Measurements from ENCODE around the gene ABHD12B. TPM values are rescaled to one million over a fixed set of nuclear protein-coding genes. Genes with fewer than 3 reads are reported as not detected.

The ABHD12B gene
- total and polyA plus RNA-seq, 2 donors from 2014 or later = 0.88 TPM; not detected in 1

DNA sequence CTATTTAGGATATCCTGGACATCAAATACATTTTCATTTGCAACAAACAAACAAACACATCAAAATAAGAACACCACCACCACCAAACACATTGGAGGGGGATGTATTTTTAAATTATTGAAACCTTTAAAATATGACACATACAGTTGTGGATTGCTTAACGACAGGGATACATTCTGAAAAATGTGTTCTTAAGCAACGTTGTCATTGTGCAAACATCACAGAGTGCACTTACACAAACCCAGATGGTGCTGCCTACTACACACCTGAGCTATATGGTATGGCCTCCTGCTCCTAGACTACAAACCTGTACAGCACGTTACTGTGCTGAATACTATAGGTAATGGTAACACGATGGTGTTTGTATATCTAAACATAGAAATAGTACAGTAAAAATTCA is 53.0 kb downstream of the ABHD12B start:
- FAIRE-seq = no peak
- Histone ChIP-seq H3K9ac (ENCODE audit: low read length in 3 of 3) (no peak overlapping the region), H3K27ac (ENCODE audit: low read depth in 2 of 2, low read length in 2 of 2) (no peak overlapping the region), H3K36me3 (ENCODE audit: control insufficient read depth in 2 of 3, insufficient read depth in 3 of 3, low read length in 3 of 3) (peaks cover 0 to 2% (median 0%) of the 10 kb centered on the region in 3 donors), H3K27me3 (ENCODE audit: control insufficient read depth, insufficient read depth, low read length) (no peaks in the 10 kb centered on the region), H3K4me3 (ENCODE audit: low read length in 3 of 3) (no peak overlapping the region), H3K9me3 (ENCODE audit: control insufficient read depth in 2 of 3, insufficient read depth in 1 of 3, low read length in 3 of 3) (no peaks in the 10 kb centered on the region), H3K4me1 (ENCODE audit: control insufficient read depth in 2 of 3, insufficient read depth in 2 of 3, low read depth in 1 of 3, low read length in 3 of 3) (no peaks in the 10 kb centered on the region)
- intact Hi-C loops (cut with DNase I) = no loop called here
- TF ChIP-seq, protein P1, sequence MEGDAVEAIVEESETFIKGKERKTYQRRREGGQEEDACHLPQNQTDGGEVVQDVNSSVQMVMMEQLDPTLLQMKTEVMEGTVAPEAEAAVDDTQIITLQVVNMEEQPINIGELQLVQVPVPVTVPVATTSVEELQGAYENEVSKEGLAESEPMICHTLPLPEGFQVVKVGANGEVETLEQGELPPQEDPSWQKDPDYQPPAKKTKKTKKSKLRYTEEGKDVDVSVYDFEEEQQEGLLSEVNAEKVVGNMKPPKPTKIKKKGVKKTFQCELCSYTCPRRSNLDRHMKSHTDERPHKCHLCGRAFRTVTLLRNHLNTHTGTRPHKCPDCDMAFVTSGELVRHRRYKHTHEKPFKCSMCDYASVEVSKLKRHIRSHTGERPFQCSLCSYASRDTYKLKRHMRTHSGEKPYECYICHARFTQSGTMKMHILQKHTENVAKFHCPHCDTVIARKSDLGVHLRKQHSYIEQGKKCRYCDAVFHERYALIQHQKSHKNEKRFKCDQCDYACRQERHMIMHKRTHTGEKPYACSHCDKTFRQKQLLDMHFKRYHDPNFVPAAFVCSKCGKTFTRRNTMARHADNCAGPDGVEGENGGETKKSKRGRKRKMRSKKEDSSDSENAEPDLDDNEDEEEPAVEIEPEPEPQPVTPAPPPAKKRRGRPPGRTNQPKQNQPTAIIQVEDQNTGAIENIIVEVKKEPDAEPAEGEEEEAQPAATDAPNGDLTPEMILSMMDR (IDR thresholded peaks at IDR 0.05; ENCODE audit: borderline replicate concordance, extremely low read depth, insufficient read depth) = no peak
- no peak for DNase-seq

DNA sequence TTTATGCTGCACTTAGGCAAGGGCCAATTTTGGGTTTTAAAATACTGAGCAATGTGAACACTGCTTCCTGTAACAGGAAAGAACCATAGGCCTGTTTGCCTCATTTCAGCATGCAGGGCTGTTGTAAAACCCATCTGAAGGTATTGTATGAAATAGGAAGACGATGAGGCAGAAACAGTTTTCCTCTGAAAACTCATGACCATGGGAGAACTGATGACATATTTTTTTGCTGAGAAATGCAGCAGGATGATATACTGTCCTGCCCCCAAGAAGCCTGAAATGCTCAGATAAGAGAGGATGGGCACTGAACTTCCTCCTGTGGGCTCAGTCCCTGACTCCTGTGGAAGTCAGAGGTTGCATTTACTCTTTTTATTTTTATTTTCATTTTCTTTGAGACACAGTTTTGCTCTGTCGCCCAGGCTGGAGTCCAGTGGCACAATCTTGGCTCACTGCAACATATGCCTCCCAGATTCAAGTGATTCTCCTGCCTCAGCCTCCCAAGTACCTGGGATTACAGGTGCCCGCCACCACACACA is 55.1 kb downstream of the ABHD12B start:
- Histone ChIP-seq H3K27me3 (ENCODE audit: control insufficient read depth, insufficient read depth, low read length) (no peaks in the 10 kb centered on the region), H3K27ac (ENCODE audit: low read depth in 2 of 2, low read length in 2 of 2) (no peak overlapping the region), H3K36me3 (ENCODE audit: control insufficient read depth in 2 of 3, insufficient read depth in 3 of 3, low read length in 3 of 3) (peaks cover 0 to 7% (median 5%) of the 10 kb centered on the region in 3 donors), H3K4me1 (ENCODE audit: control insufficient read depth in 2 of 3, insufficient read depth in 2 of 3, low read depth in 1 of 3, low read length in 3 of 3) (no peaks in the 10 kb centered on the region), H3K4me3 (ENCODE audit: low read length in 3 of 3) (no peak overlapping the region), H3K9me3 (ENCODE audit: control insufficient read depth in 2 of 3, insufficient read depth in 1 of 3, low read length in 3 of 3) (no peaks in the 10 kb centered on the region), H3K9ac (ENCODE audit: low read length in 3 of 3) (no peak overlapping the region)
- DNase-seq = peak in 1 of 5 donors; percentile 9
- intact Hi-C loops (cut with DNase I) = no loop called here
- TF ChIP-seq, protein P1 (IDR thresholded peaks at IDR 0.05; ENCODE audit: borderline replicate concordance, extremely low read depth, insufficient read depth) = no peak
- no peak for FAIRE-seq

DNA sequence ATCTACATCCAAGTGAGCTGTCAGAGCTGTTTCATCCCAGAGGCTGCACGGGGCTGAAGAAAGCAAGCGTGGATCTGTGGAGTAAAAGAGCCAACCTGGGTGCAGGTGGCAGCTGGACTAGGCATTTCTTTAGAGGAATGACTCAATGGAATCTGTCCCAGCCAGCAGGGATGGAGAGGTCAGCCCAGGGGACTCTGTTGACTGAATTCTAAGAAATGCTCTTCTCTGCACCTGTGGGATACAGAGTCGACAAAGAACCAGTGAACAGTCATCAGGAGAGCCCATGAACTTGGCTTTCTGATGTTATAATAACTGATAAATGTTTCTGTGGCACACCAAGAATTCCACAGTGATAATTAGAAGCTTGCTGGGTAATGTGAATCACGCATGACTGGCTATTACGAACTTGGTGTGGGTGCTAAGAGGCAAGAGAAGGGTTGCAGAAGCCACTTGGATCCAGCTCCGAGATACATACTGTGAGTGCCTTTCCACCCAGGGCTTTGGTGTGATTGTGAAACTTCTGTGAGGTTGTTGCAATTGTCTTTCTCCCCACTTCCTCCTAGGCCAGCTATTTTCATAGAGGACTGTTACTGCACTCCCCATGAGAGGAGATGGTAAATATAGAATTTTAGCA is 56.3 kb downstream of the ABHD12B start:
- Histone ChIP-seq H3K4me1 (ENCODE audit: control insufficient read depth in 2 of 3, insufficient read depth in 2 of 3, low read depth in 1 of 3, low read length in 3 of 3) (no peaks in the 10 kb centered on the region), H3K9ac (ENCODE audit: low read length in 3 of 3) (no peak overlapping the region), H3K27me3 (ENCODE audit: control insufficient read depth, insufficient read depth, low read length) (no peaks in the 10 kb centered on the region), H3K4me3 (ENCODE audit: low read length in 3 of 3) (no peak overlapping the region), H3K9me3 (ENCODE audit: control insufficient read depth in 2 of 3, insufficient read depth in 1 of 3, low read length in 3 of 3) (no peaks in the 10 kb centered on the region), H3K36me3 (ENCODE audit: control insufficient read depth in 2 of 3, insufficient read depth in 3 of 3, low read length in 3 of 3) (peaks cover 0 to 5% (median 4%) of the 10 kb centered on the region in 3 donors), H3K27ac (ENCODE audit: low read depth in 2 of 2, low read length in 2 of 2) (no peak overlapping the region)
- no peak for DNase-seq
- intact Hi-C loops (cut with DNase I) = no loop called here
- TF ChIP-seq, protein P1 (IDR thresholded peaks at IDR 0.05; ENCODE audit: borderline replicate concordance, extremely low read depth, insufficient read depth) = no peak
- no peak for FAIRE-seq
